ENCODE measurements around the gene C11orf71. TPM values are rescaled to one million over a fixed set of nuclear protein-coding genes. Genes with fewer than 3 reads are reported as not detected.
A peak's percentile ranks its signal among the peaks of the same experiment; 100 is the strongest.

C11orf71 gene
- total RNA-seq, 1 experiment from 2014 or later, result 7.9 TPM

- no peak for DNase-seq (ENCODE audit: low read depth, low spot score)
- in situ Hi-C loops (cut with HindIII; ENCODE audit: low pct_unique_long_range_greater_than_20kb, low sequenced_read_pairs), result no loop called here
Observed at GRCh38 chr11:114413958-114414357, 13.6 kb upstream of the C11orf71 start.

- in situ Hi-C loops (cut with HindIII; ENCODE audit: low pct_unique_long_range_greater_than_20kb, low sequenced_read_pairs), result no loop called here
- DNase-seq (ENCODE audit: low read depth, low spot score), result no peak
Observed at GRCh38 chr11:114412946-114413345, 12.6 kb upstream of the C11orf71 start.

- DNase-seq (ENCODE audit: low read depth, low spot score), result no peak
- in situ Hi-C loops (cut with HindIII; ENCODE audit: low pct_unique_long_range_greater_than_20kb, low sequenced_read_pairs), result no loop called here
Observed at GRCh38 chr11:114401311-114401710, 1.0 kb upstream of the C11orf71 start.

- in situ Hi-C loops (cut with HindIII; ENCODE audit: low pct_unique_long_range_greater_than_20kb, low sequenced_read_pairs), result no loop called here
- DNase-seq (ENCODE audit: low read depth, low spot score), result no peak
Observed at GRCh38 chr11:114400915-114401223, 558 bp upstream of the C11orf71 start.

GRCh38 chr11:114399490-114400215 is 658 bp downstream of the C11orf71 start:
- no peak for DNase-seq (ENCODE audit: low read depth, low spot score)
- in situ Hi-C loops (cut with HindIII; ENCODE audit: low pct_unique_long_range_greater_than_20kb, low sequenced_read_pairs), result no loop called here

- DNase-seq (ENCODE audit: low read depth, low spot score), result no peak
- in situ Hi-C loops (cut with HindIII; ENCODE audit: low pct_unique_long_range_greater_than_20kb, low sequenced_read_pairs), result no loop called here
Observed at GRCh38 chr11:114398303-114398920, 1.9 kb downstream of the C11orf71 start.

- peak; percentile 83 for DNase-seq (ENCODE audit: low read depth, low spot score)
- in situ Hi-C loops (cut with HindIII; ENCODE audit: low pct_unique_long_range_greater_than_20kb, low sequenced_read_pairs), result no loop called here
Observed at GRCh38 chr11:114397349-114397982, 2.8 kb downstream of the C11orf71 start.

- no peak for DNase-seq (ENCODE audit: low read depth, low spot score)
- in situ Hi-C loops (cut with HindIII; ENCODE audit: low pct_unique_long_range_greater_than_20kb, low sequenced_read_pairs), result no loop called here
Observed at GRCh38 chr11:114396916-114397315, 3.4 kb downstream of the C11orf71 start.

GRCh38 chr11:114395736-114396135 is 4.6 kb downstream of the C11orf71 start:
- DNase-seq (ENCODE audit: low read depth, low spot score), result peak; percentile 8
- in situ Hi-C loops (cut with HindIII; ENCODE audit: low pct_unique_long_range_greater_than_20kb, low sequenced_read_pairs), result no loop called here

- peak; percentile 10 for DNase-seq (ENCODE audit: low read depth, low spot score)
- in situ Hi-C loops (cut with HindIII; ENCODE audit: low pct_unique_long_range_greater_than_20kb, low sequenced_read_pairs), result no loop called here
Observed at GRCh38 chr11:114392735-114393667, 7.3 kb downstream of the C11orf71 start.

- DNase-seq (ENCODE audit: low read depth, low spot score), result no peak
- in situ Hi-C loops (cut with HindIII; ENCODE audit: low pct_unique_long_range_greater_than_20kb, low sequenced_read_pairs), result no loop called here
Observed at GRCh38 chr11:114386545-114386944, 13.8 kb downstream of the C11orf71 start.

- in situ Hi-C loops (cut with HindIII; ENCODE audit: low pct_unique_long_range_greater_than_20kb, low sequenced_read_pairs), result no loop called here
- no peak for DNase-seq (ENCODE audit: low read depth, low spot score)
Observed at GRCh38 chr11:114386131-114386530, 14.2 kb downstream of the C11orf71 start.

- in situ Hi-C loops (cut with HindIII; ENCODE audit: low pct_unique_long_range_greater_than_20kb, low sequenced_read_pairs), result no loop called here
- no peak for DNase-seq (ENCODE audit: low read depth, low spot score)
Observed at GRCh38 chr11:114384487-114384886, 15.8 kb downstream of the C11orf71 start.

GRCh38 chr11:114382509-114382908 is 17.8 kb downstream of the C11orf71 start:
- no peak for DNase-seq (ENCODE audit: low read depth, low spot score)
- in situ Hi-C loops (cut with HindIII; ENCODE audit: low pct_unique_long_range_greater_than_20kb, low sequenced_read_pairs), result no loop called here

GRCh38 chr11:114379394-114380069 is 20.8 kb downstream of the C11orf71 start:
- DNase-seq (ENCODE audit: low read depth, low spot score), result no peak
- in situ Hi-C loops (cut with HindIII; ENCODE audit: low pct_unique_long_range_greater_than_20kb, low sequenced_read_pairs), result no loop called here

GRCh38 chr11:114377612-114378267 is 22.6 kb downstream of the C11orf71 start:
- in situ Hi-C loops (cut with HindIII; ENCODE audit: low pct_unique_long_range_greater_than_20kb, low sequenced_read_pairs), result no loop called here
- DNase-seq (ENCODE audit: low read depth, low spot score), result no peak

- no peak for DNase-seq (ENCODE audit: low read depth, low spot score)
- in situ Hi-C loops (cut with HindIII; ENCODE audit: low pct_unique_long_range_greater_than_20kb, low sequenced_read_pairs), result no loop called here
Observed at GRCh38 chr11:114375052-114375451, 25.3 kb downstream of the C11orf71 start.

All from SK-MEL-5 (cell line).